IPS DF 6.9 (cell line): Measurements from ENCODE around the gene SIK2.

Experiments
- DNase-seq: peaks from one replicate; pipeline ENCODE4 v3.0.0-alpha.2; 2013; ENCODE audit warnings: low read depth, low spot score
- H3K27ac ChIP-seq: one replicate; pipeline ENCODE4 v1.5.1; 2013; ENCODE audit warnings: low read length, control low read depth
- H3K27me3 ChIP-seq: 2 replicates; pipeline ENCODE4 v1.6.1; 2013; ENCODE audit warnings: mild to moderate bottlenecking, low read length; ENCODE audit not compliant: control insufficient read depth, insufficient read depth
- H3K36me3 ChIP-seq: 2 replicates; pipeline ENCODE4 v1.6.1; 2013; ENCODE audit warnings: low read length; ENCODE audit not compliant: control insufficient read depth, insufficient read depth
- H3K4me1 ChIP-seq: 2 replicates; pipeline ENCODE4 v1.6.1; 2013; ENCODE audit warnings: low read length; ENCODE audit not compliant: control insufficient read depth, insufficient read depth
- H3K4me3 ChIP-seq: 2 replicates; pipeline ENCODE4 v1.5.1; 2013; ENCODE audit warnings: mild to moderate bottlenecking, low read length
- H3K9me3 ChIP-seq: 2 replicates; pipeline ENCODE4 v1.6.1; 2013; ENCODE audit warnings: low read length, inconsistent platforms; ENCODE audit not compliant: control insufficient read depth, insufficient read depth
- WGBS: extraction: QIAGEN DNeasy Blood & Tissue Kit; methylation state at CpG from one replicate; pipeline ENCODE4 v1.1.7; 2013; ENCODE audit warnings: mixed read lengths, missing lambda C conversion rate; ENCODE audit not compliant: insufficient read length, insufficient coverage; 5-methylcytosine and 5-hydroxymethylcytosine counted together

SIK2 gene

GRCh38 chr11:111620518-111620917, 18.3 kb downstream of the SIK2 start:
- H3K4me3 ChIP-seq, result no peak overlapping the region
- H3K9me3 ChIP-seq, result no peaks in the 10 kb centered on the region
- DNase-seq, result no peak
- H3K36me3 ChIP-seq, result no peaks in the 10 kb centered on the region
- no peaks in the 10 kb centered on the region for H3K27me3 ChIP-seq
- no peaks in the 10 kb centered on the region for H3K4me1 ChIP-seq
- no peak overlapping the region for H3K27ac ChIP-seq

GRCh38 chr11:111623527-111624030, 21.3 kb downstream of the SIK2 start:
- DNase-seq, result no peak
- Histone ChIP-seq H3K9me3 (no peaks in the 10 kb centered on the region), H3K27me3 (no peaks in the 10 kb centered on the region), H3K4me3 (no peak overlapping the region), H3K4me1 (no peaks in the 10 kb centered on the region), H3K36me3 (no peaks in the 10 kb centered on the region), H3K27ac (no peak overlapping the region)
- WGBS, result no CpG with 5 or more reads among the region's 4 CpGs

GRCh38 chr11:111624608-111625007, 22.4 kb downstream of the SIK2 start:
- no peak for DNase-seq
- Histone ChIP-seq H3K27ac (no peak overlapping the region), H3K4me3 (no peak overlapping the region), H3K36me3 (no peaks in the 10 kb centered on the region), H3K27me3 (no peaks in the 10 kb centered on the region), H3K9me3 (no peaks in the 10 kb centered on the region), H3K4me1 (no peaks in the 10 kb centered on the region)
- no CpG with 5 or more reads among the region's 2 CpGs for WGBS

GRCh38 chr11:111627591-111627990, 25.3 kb downstream of the SIK2 start:
- Histone ChIP-seq H3K36me3 (no peaks in the 10 kb centered on the region), H3K9me3 (no peaks in the 10 kb centered on the region), H3K27me3 (no peaks in the 10 kb centered on the region), H3K4me1 (no peaks in the 10 kb centered on the region), H3K27ac (no peak overlapping the region), H3K4me3 (no peak overlapping the region)
- no CpG with 5 or more reads among the region's 1 CpG for WGBS
- DNase-seq, result no peak

GRCh38 chr11:111629499-111629898, 27.2 kb downstream of the SIK2 start:
- Histone ChIP-seq H3K4me1 (no peaks in the 10 kb centered on the region), H3K27me3 (no peaks in the 10 kb centered on the region)

GRCh38 chr11:111631024-111631665, 28.9 kb downstream of the SIK2 start:
- Histone ChIP-seq H3K27me3 (no peaks in the 10 kb centered on the region), H3K27ac (no peak overlapping the region), H3K4me1 (peaks cover 1% of the 10 kb centered on the region; the same call in 1 of the 2 replicates)

More at GRCh38 chr11:111629499-111629898, 27.2 kb downstream of the SIK2 start:
- H3K9me3 ChIP-seq, result no peaks in the 10 kb centered on the region
- no peak overlapping the region for H3K4me3 ChIP-seq
- no CpG with 5 or more reads among the region's 2 CpGs for WGBS
- no peak overlapping the region for H3K27ac ChIP-seq
- DNase-seq, result no peak
- H3K36me3 ChIP-seq, result no peaks in the 10 kb centered on the region

GRCh38 chr11:111631666-111632039, 29.4 kb downstream of the SIK2 start:
- H3K4me3 ChIP-seq, result no peak overlapping the region
- peaks cover 1% of the 10 kb centered on the region; the same call in 1 of the 2 replicates for H3K4me1 ChIP-seq
- no peak for DNase-seq
- no peak overlapping the region for H3K27ac ChIP-seq
- H3K36me3 ChIP-seq, result no peaks in the 10 kb centered on the region
- H3K27me3 ChIP-seq, result no peaks in the 10 kb centered on the region
- no peaks in the 10 kb centered on the region for H3K9me3 ChIP-seq
- no CpG with 5 or more reads among the region's 3 CpGs for WGBS

More at GRCh38 chr11:111631024-111631665, 28.9 kb downstream of the SIK2 start:
- H3K9me3 ChIP-seq, result no peaks in the 10 kb centered on the region
- no peak overlapping the region for H3K4me3 ChIP-seq
- no peaks in the 10 kb centered on the region for H3K36me3 ChIP-seq
- no peak for DNase-seq

GRCh38 chr11:111632516-111633220, 30.4 kb downstream of the SIK2 start:
- Histone ChIP-seq H3K4me1 (peaks cover 1% of the 10 kb centered on the region; the same call in 1 of the 2 replicates), H3K4me3 (no peak overlapping the region), H3K27ac (no peak overlapping the region), H3K9me3 (no peaks in the 10 kb centered on the region), H3K27me3 (no peaks in the 10 kb centered on the region), H3K36me3 (no peaks in the 10 kb centered on the region)
- no peak for DNase-seq
- WGBS, result no CpG with 5 or more reads among the region's 4 CpGs

GRCh38 chr11:111633248-111633647, 31.0 kb downstream of the SIK2 start:
- no peaks in the 10 kb centered on the region for H3K36me3 ChIP-seq

GRCh38 chr11:111633756-111634362, 31.6 kb downstream of the SIK2 start:
- Histone ChIP-seq H3K4me1 (peaks cover 1% of the 10 kb centered on the region; the same call in 1 of the 2 replicates), H3K36me3 (no peaks in the 10 kb centered on the region), H3K27me3 (no peaks in the 10 kb centered on the region), H3K9me3 (no peaks in the 10 kb centered on the region), H3K4me3 (no peak overlapping the region), H3K27ac (no peak overlapping the region)
- DNase-seq, result no peak
- no CpG with 5 or more reads among the region's 3 CpGs for WGBS

More at GRCh38 chr11:111633248-111633647, 31.0 kb downstream of the SIK2 start:
- Histone ChIP-seq H3K4me3 (no peak overlapping the region), H3K27ac (no peak overlapping the region), H3K27me3 (no peaks in the 10 kb centered on the region), H3K9me3 (no peaks in the 10 kb centered on the region), H3K4me1 (peaks cover 1% of the 10 kb centered on the region; the same call in 1 of the 2 replicates)
- DNase-seq, result no peak
- no CpG with 5 or more reads among the region's 3 CpGs for WGBS
